Esophagus muscularis mucosa (tissue), 4 donors: ENCODE results near the gene RET.

Experiments
- EP300 ChIP-seq: sonication (generic); formaldehyde crosslinking; IDR thresholded peaks from one replicate; pipeline ENCODE4 v1.6.1; 2017; ENCODE audit warnings: antibody characterized with exemption
- POLR2A ChIP-seq: fragments of 450-650 bp; IDR thresholded peaks from one replicate; pipeline ENCODE4 v1.6.1; 2017; ENCODE audit warnings: antibody characterized with exemption, moderate library complexity, mild to moderate bottlenecking, low read depth
- POLR2AphosphoS5 ChIP-seq, 2 donors: sonication (generic); formaldehyde crosslinking; IDR thresholded peaks; one replicate each; pipeline ENCODE4 v1.6.1; 2017; ENCODE audit warnings: antibody characterized with exemption in 2 of 2
- TF ChIP-seq, protein P1 (sequence below), 3 experiments: fragments of 200-600 bp in 2 of 3; fragments of 450-650 bp in 1 of 3; sonication (generic) in 2 of 3; IDR thresholded peaks; one replicate each; pipeline ENCODE4 v1.5.1; 2017 to 2019; ENCODE audit warnings: antibody characterized with exemption in 3 of 3, mild to moderate bottlenecking in 2 of 3, moderate library complexity in 1 of 3

DNA sequence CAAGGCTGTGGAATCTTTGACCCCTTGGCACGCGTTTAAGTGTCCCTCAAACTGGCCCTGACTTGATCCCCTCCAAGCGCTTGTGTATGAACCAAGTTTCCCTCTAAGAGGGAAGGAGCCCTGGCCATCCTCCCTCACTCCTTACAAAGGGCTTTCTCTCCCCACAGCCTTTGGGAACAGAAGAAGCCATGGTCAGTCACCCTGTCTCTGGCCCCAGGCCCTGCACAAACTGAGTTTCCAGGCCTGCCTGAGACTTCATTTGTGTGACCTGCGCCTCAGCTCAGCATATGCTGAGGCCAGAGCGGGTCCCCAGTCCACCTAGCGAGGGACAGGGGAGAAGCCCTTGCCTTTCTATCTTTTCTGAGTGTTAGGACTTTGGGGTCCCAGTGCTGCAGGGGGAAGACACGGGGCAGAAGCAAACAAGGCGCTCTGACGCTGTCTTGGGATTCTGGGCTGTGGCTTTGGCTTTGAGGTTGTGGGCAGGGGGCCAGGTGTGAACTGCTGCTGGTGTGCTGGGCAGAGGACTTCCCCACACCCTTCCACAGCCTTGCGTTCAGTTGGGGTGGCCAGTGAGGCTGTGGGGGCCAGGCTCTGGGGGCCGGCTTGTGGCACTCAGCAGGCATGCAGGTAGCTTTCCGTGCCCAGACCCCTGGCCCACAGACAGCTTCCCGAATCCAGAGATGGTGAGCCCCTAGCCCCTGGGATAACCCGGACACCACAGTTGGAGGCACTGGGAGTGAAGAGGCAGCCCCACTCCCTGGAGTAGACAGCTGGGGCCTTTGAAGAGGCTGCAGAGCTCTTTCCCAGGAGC lies 1.5 kb downstream of the RET start:
- TF ChIP-seq, protein P1, sequence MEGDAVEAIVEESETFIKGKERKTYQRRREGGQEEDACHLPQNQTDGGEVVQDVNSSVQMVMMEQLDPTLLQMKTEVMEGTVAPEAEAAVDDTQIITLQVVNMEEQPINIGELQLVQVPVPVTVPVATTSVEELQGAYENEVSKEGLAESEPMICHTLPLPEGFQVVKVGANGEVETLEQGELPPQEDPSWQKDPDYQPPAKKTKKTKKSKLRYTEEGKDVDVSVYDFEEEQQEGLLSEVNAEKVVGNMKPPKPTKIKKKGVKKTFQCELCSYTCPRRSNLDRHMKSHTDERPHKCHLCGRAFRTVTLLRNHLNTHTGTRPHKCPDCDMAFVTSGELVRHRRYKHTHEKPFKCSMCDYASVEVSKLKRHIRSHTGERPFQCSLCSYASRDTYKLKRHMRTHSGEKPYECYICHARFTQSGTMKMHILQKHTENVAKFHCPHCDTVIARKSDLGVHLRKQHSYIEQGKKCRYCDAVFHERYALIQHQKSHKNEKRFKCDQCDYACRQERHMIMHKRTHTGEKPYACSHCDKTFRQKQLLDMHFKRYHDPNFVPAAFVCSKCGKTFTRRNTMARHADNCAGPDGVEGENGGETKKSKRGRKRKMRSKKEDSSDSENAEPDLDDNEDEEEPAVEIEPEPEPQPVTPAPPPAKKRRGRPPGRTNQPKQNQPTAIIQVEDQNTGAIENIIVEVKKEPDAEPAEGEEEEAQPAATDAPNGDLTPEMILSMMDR (IDR thresholded peaks at IDR 0.05) = no peak
- TF ChIP-seq POLR2A (no peak), POLR2AphosphoS5 (IDR thresholded peaks at IDR 0.05) (no peak), EP300 (no peak)
